ENCODE measurements around the gene MYBL2. TPM values are rescaled to one million over a fixed set of nuclear protein-coding genes. Genes with fewer than 3 reads are reported as not detected.

The MYBL2 gene
- total RNA-seq, 1 donor from 2014 or later = 0.41 TPM

DNA sequence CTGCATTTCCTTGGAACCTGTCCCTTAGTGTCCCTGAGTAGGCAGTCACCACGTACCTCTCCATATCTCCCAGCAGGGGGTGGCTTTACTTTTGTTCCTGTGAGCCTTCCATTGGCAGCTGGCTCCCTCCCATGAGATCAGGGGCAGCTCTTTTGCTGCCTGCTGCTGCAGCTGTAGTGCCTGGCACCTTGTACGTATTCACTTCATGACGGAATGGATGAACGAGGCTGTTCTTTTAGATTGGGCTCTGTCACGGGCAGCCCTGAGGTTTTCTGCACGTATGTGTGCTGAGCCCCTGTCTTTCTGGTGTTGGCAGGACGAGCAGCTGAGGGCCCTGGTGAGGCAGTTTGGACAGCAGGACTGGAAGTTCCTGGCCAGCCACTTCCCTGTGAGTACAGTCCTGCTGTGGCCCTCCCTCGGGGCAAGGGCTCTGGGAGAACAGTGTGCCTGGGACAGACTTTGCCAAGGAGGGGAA, 14.6 kb downstream of the MYBL2 start:
- no peak for DNase-seq (ENCODE audit: low spot score in 2 of 2)
- FAIRE-seq = no peak

DNA sequence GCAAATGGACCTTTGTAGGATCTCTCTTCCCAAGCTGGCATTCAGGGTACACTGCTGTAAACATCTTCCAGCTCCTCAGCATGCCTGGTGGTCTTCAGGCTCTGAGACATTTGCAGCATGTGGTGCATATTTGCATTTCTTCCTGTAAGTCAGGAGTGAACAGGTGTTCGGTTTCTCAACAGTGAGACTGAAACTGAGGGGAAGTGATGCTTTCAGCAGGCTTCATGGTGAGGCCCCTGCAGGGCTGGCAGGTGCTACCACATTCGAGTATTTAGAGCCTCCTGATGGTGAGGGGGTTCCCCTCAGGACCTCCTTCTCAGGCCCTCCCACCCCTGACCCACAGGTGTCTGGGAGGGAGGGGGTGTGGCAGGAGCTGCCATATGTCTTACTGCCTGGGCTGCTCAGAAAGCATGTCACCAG, 15.1 kb downstream of the MYBL2 start:
- DNase-seq (ENCODE audit: low spot score in 2 of 2) (no peak), FAIRE-seq (no peak)

DNA sequence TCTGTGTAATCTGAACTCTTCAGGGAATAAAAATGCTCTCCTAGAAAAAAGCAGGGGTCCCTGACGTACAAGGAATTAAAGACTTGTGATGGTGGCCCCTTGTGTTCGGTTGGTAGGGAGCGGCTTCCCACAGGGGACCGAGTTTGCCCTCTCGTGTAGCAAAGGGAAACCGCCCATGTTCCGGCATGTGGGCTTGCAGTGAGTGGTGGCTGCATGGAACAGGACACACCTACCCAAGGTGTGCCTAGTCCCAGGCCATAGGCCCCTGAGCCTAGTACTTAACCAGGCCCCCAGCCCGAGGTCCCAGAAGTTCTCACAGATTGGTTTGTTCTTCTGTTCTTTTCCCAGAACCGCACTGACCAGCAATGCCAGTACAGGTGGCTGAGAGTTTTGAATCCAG, 15.5 kb downstream of the MYBL2 start:
- DNase-seq (ENCODE audit: low spot score in 2 of 2) = no peak
- no peak for FAIRE-seq

GRCh38 chr20:43686820-43687219, 19.9 kb downstream of the MYBL2 start:
- no peak for DNase-seq (ENCODE audit: low spot score in 2 of 2)
- FAIRE-seq = no peak

- FAIRE-seq (no peak), DNase-seq (ENCODE audit: low spot score in 2 of 2) (no peak)
Observed at GRCh38 chr20:43689165-43689564, 22.3 kb downstream of the MYBL2 start.

GRCh38 chr20:43690943-43691598, 24.2 kb downstream of the MYBL2 start:
- FAIRE-seq (no peak), DNase-seq (ENCODE audit: low spot score in 2 of 2) (no peak)

DNA sequence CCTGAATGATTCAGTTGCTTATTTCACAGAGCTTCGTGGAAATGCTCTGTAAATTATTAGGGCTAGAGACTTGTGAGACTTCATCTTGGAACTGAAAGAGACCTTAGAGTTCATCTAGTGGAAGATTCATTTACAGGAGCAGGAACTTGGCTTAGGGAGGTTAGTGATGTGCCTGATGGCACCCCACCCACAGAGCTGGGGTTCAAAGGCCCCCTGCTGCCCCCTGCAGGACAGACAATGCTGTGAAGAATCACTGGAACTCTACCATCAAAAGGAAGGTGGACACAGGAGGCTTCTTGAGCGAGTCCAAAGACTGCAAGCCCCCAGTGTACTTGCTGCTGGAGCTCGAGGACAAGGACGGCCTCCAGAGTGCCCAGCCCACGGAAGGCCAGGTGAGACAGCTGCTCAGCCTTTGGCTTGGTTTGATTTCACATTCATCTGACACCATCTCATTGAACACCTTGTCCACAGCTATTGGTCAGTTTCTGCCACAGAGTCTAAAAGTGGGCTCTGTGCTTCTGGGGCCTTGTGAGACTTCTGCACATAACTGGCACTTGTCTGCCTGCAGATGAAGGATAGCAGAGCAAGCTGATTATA, 25.1 kb downstream of the MYBL2 start:
- no peak for FAIRE-seq
- DNase-seq (ENCODE audit: low spot score in 2 of 2) = no peak

DNA sequence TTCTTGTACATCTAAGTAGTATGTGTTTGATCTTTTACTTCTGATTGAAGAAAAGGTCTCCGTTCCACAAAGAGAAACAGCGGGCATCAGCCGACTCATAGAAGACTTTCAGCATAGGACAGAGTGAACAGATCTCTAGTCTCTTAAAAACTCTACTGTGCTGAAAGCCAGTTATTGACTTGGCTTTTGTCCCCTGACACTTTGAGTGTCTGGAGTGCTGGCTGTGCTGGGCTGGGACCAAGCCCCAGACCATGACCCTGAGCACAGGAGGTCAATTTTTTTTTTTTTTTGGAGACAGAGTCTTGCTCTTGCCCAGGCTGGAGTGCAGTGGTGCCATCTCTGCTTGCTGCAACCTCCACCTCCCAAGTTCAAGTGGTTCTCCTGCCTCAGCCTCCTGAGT, 27.8 kb downstream of the MYBL2 start:
- DNase-seq (ENCODE audit: low spot score in 2 of 2) (no peak), FAIRE-seq (no peak)

- no peak for FAIRE-seq
- DNase-seq (ENCODE audit: low spot score in 2 of 2) = no peak
Observed at GRCh38 chr20:43695571-43695970, 28.7 kb downstream of the MYBL2 start.

GRCh38 chr20:43699941-43700565, 33.1 kb downstream of the MYBL2 start:
- no peak for FAIRE-seq
- no peak for DNase-seq (ENCODE audit: low spot score in 2 of 2)

- no peak for FAIRE-seq
- DNase-seq (ENCODE audit: low spot score in 2 of 2) = no peak
Observed at GRCh38 chr20:43700627-43701026, 33.7 kb downstream of the MYBL2 start.

DNA sequence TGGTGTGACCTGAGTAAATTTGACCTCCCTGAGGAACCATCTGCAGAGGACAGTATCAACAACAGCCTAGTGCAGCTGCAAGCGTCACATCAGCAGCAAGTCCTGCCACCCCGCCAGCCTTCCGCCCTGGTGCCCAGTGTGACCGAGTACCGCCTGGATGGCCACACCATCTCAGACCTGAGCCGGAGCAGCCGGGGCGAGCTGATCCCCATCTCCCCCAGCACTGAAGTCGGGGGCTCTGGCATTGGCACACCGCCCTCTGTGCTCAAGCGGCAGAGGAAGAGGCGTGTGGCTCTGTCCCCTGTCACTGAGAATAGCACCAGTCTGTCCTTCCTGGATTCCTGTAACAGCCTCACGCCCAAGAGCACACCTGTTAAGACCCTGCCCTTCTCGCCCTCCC, 35.6 kb downstream of the MYBL2 start:
- FAIRE-seq (no peak), DNase-seq (ENCODE audit: low spot score in 2 of 2) (no peak)

DNA sequence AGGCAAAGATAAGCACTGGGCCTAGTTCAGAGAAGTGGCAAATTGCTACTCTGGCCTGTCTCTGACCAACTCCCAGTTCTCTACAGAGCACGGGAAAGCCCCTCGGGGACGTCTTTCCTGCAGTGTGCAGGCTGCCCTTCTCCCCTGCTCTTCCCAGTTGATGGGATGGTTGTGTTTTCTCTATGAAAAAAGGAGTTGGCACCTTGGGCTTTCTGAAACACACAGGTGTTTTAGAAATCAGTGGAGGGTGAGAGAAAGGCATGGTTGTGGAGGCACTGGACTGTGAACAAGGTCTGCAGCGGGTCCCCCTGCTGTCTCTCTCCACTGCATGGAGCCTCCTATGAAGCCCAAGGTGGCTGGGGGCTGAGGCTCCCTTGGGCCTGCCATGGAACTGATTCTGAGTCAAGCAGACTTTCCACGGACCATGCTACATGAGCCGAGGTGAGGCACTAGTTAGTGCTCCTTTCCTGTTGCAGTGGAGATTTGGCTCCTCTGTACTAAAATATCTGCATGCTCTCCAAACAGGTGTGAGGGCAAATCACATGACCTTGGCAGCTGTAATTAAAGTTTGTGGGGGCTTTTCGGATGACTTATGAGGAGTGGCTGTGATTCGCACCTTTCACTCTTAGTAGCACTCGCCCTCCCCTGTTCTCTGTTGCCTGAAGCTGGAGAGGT, 43.6 kb downstream of the MYBL2 start:
- no peak for FAIRE-seq
- DNase-seq (ENCODE audit: low spot score in 2 of 2) = no peak

DNA sequence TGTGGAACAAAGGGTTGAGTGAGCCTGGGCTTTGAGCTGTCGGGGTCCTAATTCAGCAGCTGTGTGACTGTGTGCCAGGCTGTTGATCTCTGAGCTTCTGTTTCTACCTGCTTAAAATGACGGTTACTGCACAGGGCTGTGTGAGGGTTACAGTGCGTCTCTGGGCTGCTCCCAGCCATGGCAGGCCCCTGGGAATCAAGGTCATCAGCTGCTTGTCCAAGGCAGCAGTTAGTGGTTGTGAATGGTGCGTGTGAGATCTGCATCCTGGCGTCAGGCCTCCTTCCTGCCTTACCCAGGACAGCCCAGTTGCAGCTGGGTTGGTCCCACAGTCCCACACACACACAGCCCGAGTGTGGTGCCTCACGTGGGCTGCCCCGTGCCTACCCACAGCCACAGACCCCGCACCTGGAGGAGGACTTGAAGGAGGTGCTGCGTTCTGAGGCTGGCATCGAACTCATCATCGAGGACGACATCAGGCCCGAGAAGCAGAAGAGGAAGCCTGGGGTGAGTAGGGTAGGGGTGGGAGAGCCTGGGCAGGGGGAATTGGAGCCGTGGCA, 44.3 kb downstream of the MYBL2 start:
- no peak for DNase-seq (ENCODE audit: low spot score in 2 of 2)
- no peak for FAIRE-seq

DNA sequence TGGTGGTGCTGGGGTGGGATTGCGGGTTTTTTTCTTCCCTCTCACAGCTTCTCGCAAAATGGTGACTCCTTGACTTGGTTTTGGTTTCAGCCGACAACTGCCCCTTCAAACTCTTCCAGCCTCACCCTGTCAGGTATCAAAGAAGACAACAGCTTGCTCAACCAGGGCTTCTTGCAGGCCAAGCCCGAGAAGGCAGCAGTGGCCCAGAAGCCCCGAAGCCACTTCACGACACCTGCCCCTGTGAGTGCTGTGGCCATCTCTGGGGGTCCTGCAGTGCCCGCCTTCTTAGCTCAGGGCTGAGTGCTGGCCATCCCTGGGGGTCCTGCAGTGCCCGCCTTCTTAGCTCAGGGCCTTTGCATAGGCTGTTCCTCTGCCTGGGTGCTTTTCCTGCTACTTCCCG, 48.1 kb downstream of the MYBL2 start:
- no peak for DNase-seq (ENCODE audit: low spot score in 2 of 2)
- FAIRE-seq = no peak

DNA sequence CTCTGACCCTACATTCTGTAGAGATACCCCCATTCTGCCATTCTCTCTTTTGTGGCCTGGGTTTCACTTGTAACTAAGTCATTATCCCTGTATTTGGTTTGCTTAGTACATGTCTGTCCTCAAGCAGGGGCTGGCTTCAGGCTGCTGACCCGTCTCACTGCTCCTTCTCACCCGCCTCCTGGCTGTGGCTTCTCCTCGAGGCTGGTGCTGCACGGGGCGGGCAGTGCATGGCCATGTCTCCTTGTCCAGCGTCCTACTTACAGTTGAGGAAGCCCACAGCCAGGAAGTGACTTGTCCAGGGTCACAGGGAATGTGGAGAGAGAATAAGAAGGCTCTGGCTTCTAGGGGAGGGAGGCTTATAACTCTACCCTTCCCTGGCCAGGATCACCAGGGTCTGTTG, 48.6 kb downstream of the MYBL2 start:
- FAIRE-seq (no peak), DNase-seq (ENCODE audit: low spot score in 2 of 2) (no peak)

DNA sequence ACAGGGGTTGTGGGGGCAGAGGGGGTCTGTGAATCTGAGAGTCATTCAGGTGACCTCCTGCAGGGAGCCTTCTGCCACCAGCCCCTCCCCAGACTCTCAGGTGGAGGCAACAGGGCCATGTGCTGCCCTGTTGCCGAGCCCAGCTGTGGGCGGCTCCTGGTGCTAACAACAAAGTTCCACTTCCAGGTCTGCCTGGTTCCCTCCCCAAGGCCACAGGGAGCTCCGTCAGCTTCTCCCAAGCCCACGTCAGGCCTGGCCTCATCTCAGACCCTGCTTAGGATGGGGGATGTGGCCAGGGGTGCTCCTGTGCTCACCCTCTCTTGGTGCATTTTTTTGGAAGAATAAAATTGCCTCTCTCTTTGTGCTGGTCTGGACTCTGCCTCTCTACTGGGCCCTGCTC, 49.2 kb downstream of the MYBL2 start:
- FAIRE-seq = no peak

GRCh38 chr20:43716757-43717615, 50.1 kb downstream of the MYBL2 start:
- FAIRE-seq (no peak), DNase-seq (ENCODE audit: low spot score in 2 of 2) (no peak)

More for the DNA sequence above, 49.2 kb downstream of the MYBL2 start:
- no peak for DNase-seq (ENCODE audit: low spot score in 2 of 2)

DNA sequence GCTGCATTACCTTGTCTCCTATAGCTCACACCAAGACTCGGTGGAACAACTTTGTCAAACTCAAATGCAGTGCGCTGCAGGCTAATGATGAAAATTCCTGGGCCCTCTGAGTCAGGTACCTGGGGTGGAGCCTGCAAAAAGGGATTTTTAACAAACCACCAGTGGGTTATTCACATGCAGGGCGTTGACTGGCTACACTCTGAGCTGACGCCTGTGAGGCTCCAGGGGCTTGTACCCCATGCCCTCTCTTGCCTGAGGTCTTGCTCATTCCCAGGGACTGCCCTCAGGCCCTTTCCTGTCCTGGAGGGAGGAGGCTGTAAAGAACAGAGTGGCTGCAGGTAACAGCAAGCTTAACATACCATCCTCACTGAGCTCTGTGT, 50.7 kb downstream of the MYBL2 start:
- DNase-seq (ENCODE audit: low spot score in 2 of 2) (no peak), FAIRE-seq (no peak)

- FAIRE-seq = no peak
- DNase-seq (ENCODE audit: low spot score in 2 of 2) = no peak
Observed at GRCh38 chr20:43720007-43720406, 53.1 kb downstream of the MYBL2 start.
